Measurements from ENCODE around the gene CMSS1. TPM values are rescaled to one million over a fixed set of nuclear protein-coding genes. Genes with fewer than 3 reads are reported as not detected.
A peak's percentile ranks its signal among the peaks of the same experiment; 100 is the strongest.

Gene CMSS1
- total RNA-seq, 4 donors from 2014 or later = 9.2 to 18.5 (median 12.9) TPM

- intact Hi-C loops (cut with DNase I) = no loop called here
- Histone ChIP-seq H3K36me3 (peaks cover 0 to 6% (median 0%) of the 10 kb centered on the region in 3 donors), H3K4me3 (no peak overlapping the region), H3K4me1 (peaks cover 0 to 3% (median 2%) of the 10 kb centered on the region in 3 donors), H3K27me3 (no peaks in the 10 kb centered on the region), H3K9me3 (no peaks in the 10 kb centered on the region), H3K27ac (no peak overlapping the region)
- 87 to 89% methylated on average over 1 of the region's 1 CpG for whole genome bisulfite sequencing, 2 donors
- DNase-seq = no peak
- no peak for TF ChIP-seq POLR2A (IDR thresholded peaks at IDR 0.05)
- TF ChIP-seq, protein P1, sequence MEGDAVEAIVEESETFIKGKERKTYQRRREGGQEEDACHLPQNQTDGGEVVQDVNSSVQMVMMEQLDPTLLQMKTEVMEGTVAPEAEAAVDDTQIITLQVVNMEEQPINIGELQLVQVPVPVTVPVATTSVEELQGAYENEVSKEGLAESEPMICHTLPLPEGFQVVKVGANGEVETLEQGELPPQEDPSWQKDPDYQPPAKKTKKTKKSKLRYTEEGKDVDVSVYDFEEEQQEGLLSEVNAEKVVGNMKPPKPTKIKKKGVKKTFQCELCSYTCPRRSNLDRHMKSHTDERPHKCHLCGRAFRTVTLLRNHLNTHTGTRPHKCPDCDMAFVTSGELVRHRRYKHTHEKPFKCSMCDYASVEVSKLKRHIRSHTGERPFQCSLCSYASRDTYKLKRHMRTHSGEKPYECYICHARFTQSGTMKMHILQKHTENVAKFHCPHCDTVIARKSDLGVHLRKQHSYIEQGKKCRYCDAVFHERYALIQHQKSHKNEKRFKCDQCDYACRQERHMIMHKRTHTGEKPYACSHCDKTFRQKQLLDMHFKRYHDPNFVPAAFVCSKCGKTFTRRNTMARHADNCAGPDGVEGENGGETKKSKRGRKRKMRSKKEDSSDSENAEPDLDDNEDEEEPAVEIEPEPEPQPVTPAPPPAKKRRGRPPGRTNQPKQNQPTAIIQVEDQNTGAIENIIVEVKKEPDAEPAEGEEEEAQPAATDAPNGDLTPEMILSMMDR (IDR thresholded peaks at IDR 0.05) = no peak
Observed at GRCh38 chr3:99851955-99852354, 34.3 kb downstream of the CMSS1 start.

GRCh38 chr3:99852851-99853250, 35.2 kb downstream of the CMSS1 start:
- WGBS, 2 donors = 78 to 86% methylated on average over 1 of the region's 1 CpG

GRCh38 chr3:99854756-99855298, 37.2 kb downstream of the CMSS1 start:
- intact Hi-C loops (cut with DNase I) = no loop called here
- Histone ChIP-seq H3K4me3 (no peak overlapping the region), H3K27me3 (no peaks in the 10 kb centered on the region), H3K4me1 (peaks cover 0 to 5% (median 0%) of the 10 kb centered on the region in 3 donors), H3K9me3 (no peaks in the 10 kb centered on the region), H3K36me3 (peaks cover 0 to 6% (median 0%) of the 10 kb centered on the region in 3 donors), H3K27ac (no peak overlapping the region)
- no peak for DNase-seq
- TF ChIP-seq POLR2A (IDR thresholded peaks at IDR 0.05) = no peak
- TF ChIP-seq, protein P1 (IDR thresholded peaks at IDR 0.05) = no peak
- WGBS, 2 donors = 67 to 69% methylated on average over 1 of the region's 1 CpG

More at GRCh38 chr3:99852851-99853250, 35.2 kb downstream of the CMSS1 start:
- no peak overlapping the region for H3K27ac ChIP-seq
- H3K36me3 ChIP-seq = peaks cover 0 to 6% (median 0%) of the 10 kb centered on the region in 3 donors
- H3K27me3 ChIP-seq = no peaks in the 10 kb centered on the region
- H3K4me1 ChIP-seq = no peaks in the 10 kb centered on the region
- intact Hi-C loops (cut with DNase I) = no loop called here
- TF ChIP-seq POLR2A (IDR thresholded peaks at IDR 0.05) = no peak
- TF ChIP-seq, protein P1 (IDR thresholded peaks at IDR 0.05) = no peak
- no peaks in the 10 kb centered on the region for H3K9me3 ChIP-seq
- H3K4me3 ChIP-seq = no peak overlapping the region
- no peak for DNase-seq

GRCh38 chr3:99855900-99856299, 38.2 kb downstream of the CMSS1 start:
- Histone ChIP-seq H3K27ac (peak overlapping the region in 1 of 4 donors; percentile 8), H3K27me3 (no peaks in the 10 kb centered on the region), H3K9me3 (no peaks in the 10 kb centered on the region), H3K4me3 (no peak overlapping the region), H3K4me1 (peaks cover 0 to 13% (median 0%) of the 10 kb centered on the region in 3 donors), H3K36me3 (no peaks in the 10 kb centered on the region)
- no peak for DNase-seq
- 79 to 95% methylated on average over 1 of the region's 1 CpG for WGBS, 2 donors
- intact Hi-C loops (cut with DNase I) = no loop called here
- TF ChIP-seq, protein P1 (IDR thresholded peaks at IDR 0.05) = no peak
- TF ChIP-seq POLR2A (IDR thresholded peaks at IDR 0.05) = no peak

DNA sequence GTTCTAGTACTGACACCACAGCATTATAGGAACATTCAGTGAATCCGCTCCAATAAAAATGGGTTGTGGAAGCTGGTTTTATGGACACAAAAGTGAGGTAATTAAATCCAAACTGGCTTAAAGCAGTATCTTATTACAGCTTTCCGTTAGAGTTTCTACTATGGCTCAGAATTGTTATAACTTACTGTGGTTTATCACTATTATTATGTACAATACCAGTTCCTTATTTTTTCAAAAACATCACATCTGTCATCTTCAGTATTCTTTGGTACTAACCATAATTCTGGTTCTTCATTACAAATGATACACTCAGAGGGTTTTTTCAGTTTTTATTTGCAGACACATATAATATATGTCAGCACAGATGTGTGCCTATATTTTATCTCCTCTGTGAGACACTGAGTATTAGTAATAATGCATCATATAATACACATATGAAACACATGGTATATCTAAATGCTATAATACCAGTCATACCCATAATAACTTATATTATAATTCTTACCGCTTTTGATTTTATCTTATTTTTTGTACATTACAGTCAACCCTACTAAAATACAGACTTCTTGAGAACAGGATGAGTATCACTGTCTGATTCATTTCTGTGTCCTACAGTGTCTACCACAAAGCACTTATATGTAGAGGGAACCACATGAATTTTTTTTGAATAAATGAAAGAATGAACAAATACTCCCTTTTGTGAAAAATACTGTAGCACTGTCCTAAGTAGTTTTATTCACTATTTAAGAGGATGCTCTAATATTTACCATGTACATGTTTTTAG, 39.0 kb downstream of the CMSS1 start:
- no peak for DNase-seq
- TF ChIP-seq POLR2A (IDR thresholded peaks at IDR 0.05) = no peak
- TF ChIP-seq, protein P1 (IDR thresholded peaks at IDR 0.05) = no peak
- H3K27me3 ChIP-seq = no peaks in the 10 kb centered on the region
- intact Hi-C loops (cut with DNase I) = no loop called here
- 81 to 84% methylated on average over 3 of the region's 3 CpGs for WGBS, 2 donors
- no peaks in the 10 kb centered on the region for H3K36me3 ChIP-seq
- peak overlapping the region in 2 of 4 donors; percentile 22 to 68 for H3K27ac ChIP-seq
- no peaks in the 10 kb centered on the region for H3K9me3 ChIP-seq
- H3K4me1 ChIP-seq = peaks cover 0 to 20% (median 3%) of the 10 kb centered on the region in 3 donors
- H3K4me3 ChIP-seq = no peak overlapping the region
